Fibroblast of villous mesenchyme (primary cell): ENCODE measurements around the gene NFATC2IP. TPM values are rescaled to one million over a fixed set of nuclear protein-coding genes. Genes with fewer than 3 reads are reported as not detected.
"Not testable (repeated sequence)": the region's sequence is repeated elsewhere in the genome, so short reads cannot be mapped to it uniquely, and the experiment has no call there.

Experiments
- DNase-seq: peaks from one replicate; pipeline ENCODE4 v3.0.0-alpha.2; 2010; ENCODE audit warnings: low read depth
- H3K4me3 ChIP-seq: 2 replicates; pipeline ENCODE4 v1.5.1; 2011; ENCODE audit warnings: low read depth, mild to moderate bottlenecking, low read length
- CTCF ChIP-seq: IDR thresholded peaks from 2 replicates; pipeline ENCODE4 v1.5.1; 2012; ENCODE audit warnings: low read depth, mild to moderate bottlenecking, low read length; ENCODE audit not compliant: insufficient read depth
- total RNA-seq: library from RNA; depleted of rRNA; stranded (reverse); fragments of >200 nt; gene quantifications from 2 replicates; pipeline ENCODE4 v1.2.3, GENCODE V29; 2012

The NFATC2IP gene
- total RNA-seq, 1 donor: 30.7 TPM

- TF ChIP-seq CTCF: no peak
- H3K4me3 ChIP-seq: no peak overlapping the region
- DNase-seq: no peak
Measured at GRCh38 chr16:28991687-28992086, 41.0 kb downstream of the NFATC2IP start.

DNA sequence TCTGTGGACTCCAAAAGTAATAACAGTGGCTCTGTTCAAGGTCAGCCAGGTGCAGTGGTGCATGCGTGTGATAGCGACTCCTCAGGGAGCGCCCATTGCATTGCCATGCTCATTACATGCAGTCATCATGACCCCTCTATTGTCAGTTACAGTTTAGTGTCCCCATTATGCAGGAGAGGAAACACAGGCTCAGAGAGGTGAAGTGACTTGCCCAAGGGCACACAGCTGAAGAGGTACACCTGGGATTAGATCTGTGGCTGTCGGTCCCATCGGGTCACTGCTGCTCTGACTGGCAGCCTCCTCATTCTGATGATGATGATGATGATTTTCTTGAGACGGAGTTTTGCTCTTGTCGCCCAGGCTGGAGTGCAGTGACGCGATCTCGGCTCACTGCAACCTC lies 41.8 kb downstream of the NFATC2IP start:
- no peak for TF ChIP-seq CTCF
- H3K4me3 ChIP-seq: no peak overlapping the region
- no peak for DNase-seq

DNA sequence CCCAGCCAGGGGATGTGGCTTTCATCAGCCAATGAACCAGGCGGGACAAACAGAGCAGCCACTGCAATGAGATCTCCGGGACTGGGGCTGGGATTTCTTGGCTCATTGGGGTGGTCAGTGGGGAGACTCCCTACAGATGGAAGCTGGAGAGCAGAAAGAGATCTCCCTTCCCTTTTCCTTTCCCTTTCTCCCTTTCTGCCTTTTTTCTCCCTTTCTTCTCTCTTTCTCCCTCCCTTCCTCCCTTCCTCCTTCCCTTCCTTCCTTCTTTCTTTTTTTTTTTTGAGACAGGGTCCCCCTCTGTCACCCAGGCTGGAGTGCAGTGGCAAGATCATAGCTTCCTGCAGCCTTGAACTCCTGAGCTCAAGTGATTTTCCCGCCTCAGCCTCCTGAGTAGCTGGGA lies 48.1 kb downstream of the NFATC2IP start:
- no peak for TF ChIP-seq CTCF
- H3K4me3 ChIP-seq: no peak overlapping the region
- DNase-seq: no peak

DNA sequence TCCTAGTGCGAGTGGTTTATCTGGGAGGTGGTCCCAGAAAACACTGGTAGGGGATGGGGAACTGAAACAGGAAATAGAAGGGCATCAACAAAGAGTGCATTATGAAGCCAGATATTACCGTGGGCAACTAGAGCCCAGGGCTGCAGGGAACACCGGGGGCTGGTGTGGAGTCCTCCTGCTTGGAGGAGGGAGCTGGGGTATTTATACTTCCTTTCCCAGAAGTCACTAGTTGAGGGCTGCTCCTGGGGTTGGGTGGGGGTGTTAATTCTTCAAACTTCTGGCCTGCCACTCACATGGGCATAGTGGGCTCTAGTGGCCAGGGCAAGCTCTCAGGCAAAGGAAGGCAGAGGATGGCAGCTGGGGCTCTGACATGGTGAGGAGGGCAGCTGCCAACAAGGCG lies 48.8 kb downstream of the NFATC2IP start:
- no peak overlapping the region for H3K4me3 ChIP-seq
- TF ChIP-seq CTCF: no peak
- no peak for DNase-seq

DNA sequence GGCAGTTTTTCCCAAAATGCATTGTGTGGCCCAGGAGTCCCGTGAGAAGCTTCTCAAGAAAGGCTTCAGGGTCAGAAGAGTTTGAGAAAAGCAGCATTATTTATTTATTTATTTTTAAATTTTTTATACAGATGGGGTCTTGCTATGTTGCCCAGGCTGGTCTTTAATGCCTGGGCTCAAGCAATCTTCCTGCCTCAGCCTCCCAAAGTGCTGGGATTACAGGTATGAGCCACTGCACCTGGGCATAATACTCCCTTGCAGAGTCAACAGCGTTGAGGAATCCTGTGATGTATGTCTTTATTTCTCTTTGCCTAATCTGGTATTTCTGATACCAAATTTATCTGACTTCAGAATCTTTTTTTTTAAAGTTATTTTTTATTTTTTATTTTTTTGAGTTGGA lies 49.3 kb downstream of the NFATC2IP start:
- no peak for TF ChIP-seq CTCF
- no peak for DNase-seq
- H3K4me3 ChIP-seq: no peak overlapping the region

GRCh38 chr16:29004496-29005139 lies 53.9 kb downstream of the NFATC2IP start:
- peak; percentile 10 for DNase-seq
- H3K4me3 ChIP-seq: not testable (repeated sequence)

GRCh38 chr16:29007730-29008593 lies 57.2 kb downstream of the NFATC2IP start:
- TF ChIP-seq CTCF: no peak
- H3K4me3 ChIP-seq: no peak overlapping the region
- DNase-seq: peak; percentile 39
